Measurements from ENCODE around the gene FBXL7.

DNA sequence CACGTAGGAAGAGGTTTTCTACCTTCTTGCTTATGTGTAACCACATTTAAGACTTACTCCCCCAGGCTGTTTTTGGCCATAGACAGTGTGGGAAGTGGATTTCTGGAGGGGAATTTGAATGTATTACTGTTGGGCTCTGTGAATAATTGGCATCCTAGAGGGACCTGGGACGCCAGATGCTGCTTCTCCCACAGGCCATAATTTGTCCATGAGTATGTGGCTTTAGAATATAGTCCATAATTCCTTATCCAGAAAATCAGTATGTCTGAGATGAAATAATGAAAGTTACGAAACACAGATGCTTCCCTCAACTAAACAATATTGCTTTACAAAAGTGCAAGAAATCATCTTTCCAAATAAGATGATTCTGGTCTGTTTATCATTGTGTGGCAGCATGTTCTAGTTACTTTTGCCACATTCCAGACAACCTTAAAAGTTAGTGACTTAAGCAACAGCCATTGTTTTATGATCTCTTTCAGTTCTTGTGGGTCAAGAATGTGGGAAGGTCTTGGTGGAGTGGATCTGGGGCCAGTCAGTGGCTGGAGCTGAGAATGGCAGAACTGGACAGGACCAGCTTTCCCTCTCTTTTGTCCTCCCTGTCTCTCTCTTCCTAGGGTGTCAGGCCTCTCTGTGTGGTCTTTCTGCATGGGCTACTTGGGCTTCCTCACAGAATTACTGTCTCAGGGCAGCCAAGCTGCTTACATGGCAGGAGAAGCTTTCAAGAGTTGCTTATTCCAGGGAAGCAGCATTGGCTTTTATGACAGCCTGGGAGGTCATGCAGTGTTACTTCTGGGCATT is 79.4 kb downstream of the FBXL7 start:
- TF ChIP-seq, protein P1, sequence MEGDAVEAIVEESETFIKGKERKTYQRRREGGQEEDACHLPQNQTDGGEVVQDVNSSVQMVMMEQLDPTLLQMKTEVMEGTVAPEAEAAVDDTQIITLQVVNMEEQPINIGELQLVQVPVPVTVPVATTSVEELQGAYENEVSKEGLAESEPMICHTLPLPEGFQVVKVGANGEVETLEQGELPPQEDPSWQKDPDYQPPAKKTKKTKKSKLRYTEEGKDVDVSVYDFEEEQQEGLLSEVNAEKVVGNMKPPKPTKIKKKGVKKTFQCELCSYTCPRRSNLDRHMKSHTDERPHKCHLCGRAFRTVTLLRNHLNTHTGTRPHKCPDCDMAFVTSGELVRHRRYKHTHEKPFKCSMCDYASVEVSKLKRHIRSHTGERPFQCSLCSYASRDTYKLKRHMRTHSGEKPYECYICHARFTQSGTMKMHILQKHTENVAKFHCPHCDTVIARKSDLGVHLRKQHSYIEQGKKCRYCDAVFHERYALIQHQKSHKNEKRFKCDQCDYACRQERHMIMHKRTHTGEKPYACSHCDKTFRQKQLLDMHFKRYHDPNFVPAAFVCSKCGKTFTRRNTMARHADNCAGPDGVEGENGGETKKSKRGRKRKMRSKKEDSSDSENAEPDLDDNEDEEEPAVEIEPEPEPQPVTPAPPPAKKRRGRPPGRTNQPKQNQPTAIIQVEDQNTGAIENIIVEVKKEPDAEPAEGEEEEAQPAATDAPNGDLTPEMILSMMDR (conservative IDR thresholded peaks at IDR 0.05) = no peak
- TF ChIP-seq ZFX (IDR thresholded peaks at IDR 0.05) = no peak

All from C4-2B (cell line).